NCI-H2227 (cell line): ENCODE data around the gene NTRK3.
"Not testable (repeated sequence)": the region's sequence is repeated elsewhere in the genome, so short reads cannot be mapped to it uniquely, and the experiment has no call there.

Experiments
- DNase-seq: peaks from one replicate; lab custom pipeline; 2025; ENCODE audit not compliant: unreplicated experiment; lab: John Stamatoyannopoulos, UW

Gene NTRK3

GRCh38 chr15:88080616-88081015 is 175.9 kb downstream of the NTRK3 start:
- DNase-seq = no peak

DNA sequence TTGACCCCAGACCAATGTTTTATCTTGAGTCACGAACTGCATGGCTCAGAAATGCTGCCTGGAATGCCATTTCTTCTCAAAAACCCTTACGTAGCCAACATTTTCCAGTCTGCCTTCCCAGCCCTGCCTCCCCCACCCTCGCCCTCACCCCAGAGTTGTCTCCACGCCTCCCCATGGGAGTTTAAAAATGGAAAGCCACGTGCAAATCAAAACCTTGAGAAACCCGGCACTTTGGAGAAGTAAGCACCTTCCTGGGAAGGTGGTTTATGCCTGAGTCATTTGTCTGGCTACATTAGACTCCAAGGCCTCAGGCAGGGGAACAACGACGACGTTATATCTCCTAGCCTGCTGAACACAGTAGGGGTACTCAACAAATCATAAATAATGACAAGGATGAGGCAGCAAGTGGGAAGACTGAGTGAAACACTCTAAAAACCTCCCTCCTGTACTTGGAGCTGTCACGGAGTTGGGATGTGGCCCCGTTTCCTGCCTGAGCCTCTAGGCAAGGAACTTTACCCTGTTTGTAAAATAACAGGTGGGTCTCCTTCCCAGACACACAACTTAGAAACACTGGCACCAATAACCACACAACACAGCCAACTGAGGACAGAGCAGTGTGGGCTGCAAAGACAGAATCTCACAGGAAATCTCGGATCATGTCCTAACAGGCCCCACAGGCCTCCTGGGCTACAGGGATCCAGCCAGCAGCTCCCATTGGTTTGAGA is 179.1 kb downstream of the NTRK3 start:
- DNase-seq = no peak

GRCh38 chr15:88076328-88076727 is 180.2 kb downstream of the NTRK3 start:
- DNase-seq = no peak

GRCh38 chr15:88075102-88075501 is 181.4 kb downstream of the NTRK3 start:
- DNase-seq = no peak

GRCh38 chr15:88074386-88074785 is 182.2 kb downstream of the NTRK3 start:
- DNase-seq = no peak

GRCh38 chr15:88073391-88073691 is 183.2 kb downstream of the NTRK3 start:
- DNase-seq = no peak

- no peak for DNase-seq
These were observed 183.7 kb downstream of the NTRK3 start for GRCh38 chr15:88072598-88073390.

GRCh38 chr15:88072133-88072532 is 184.4 kb downstream of the NTRK3 start:
- not testable (repeated sequence) for DNase-seq

- no peak for DNase-seq
These were observed 185.4 kb downstream of the NTRK3 start for GRCh38 chr15:88071141-88071540.

- no peak for DNase-seq
These were observed 187.0 kb downstream of the NTRK3 start for GRCh38 chr15:88069561-88069960.

DNA sequence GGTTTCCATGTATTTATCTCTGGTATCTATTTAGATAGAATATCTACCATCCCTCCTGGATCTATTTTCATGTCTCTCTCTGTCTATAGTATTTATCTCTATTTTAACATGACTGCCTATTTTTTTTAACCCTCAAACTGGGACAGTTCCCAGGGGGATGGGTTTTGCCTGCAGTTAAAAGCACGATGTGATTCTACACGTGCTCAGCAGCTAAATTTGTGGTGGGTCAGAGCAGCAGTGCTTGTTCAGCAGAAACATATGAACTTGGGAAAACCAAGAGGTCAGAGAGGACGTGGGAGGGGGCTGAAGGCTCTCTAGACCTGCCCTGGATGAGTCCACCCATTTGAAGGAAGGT is 189.2 kb downstream of the NTRK3 start:
- no peak for DNase-seq

GRCh38 chr15:88066636-88067330 is 189.8 kb downstream of the NTRK3 start:
- DNase-seq = no peak

GRCh38 chr15:88061452-88061851 is 195.1 kb downstream of the NTRK3 start:
- no peak for DNase-seq

GRCh38 chr15:88060383-88060782 is 196.2 kb downstream of the NTRK3 start:
- DNase-seq = no peak

- no peak for DNase-seq
These were observed 198.7 kb downstream of the NTRK3 start for GRCh38 chr15:88057836-88058235.

GRCh38 chr15:88049506-88049905 is 207.0 kb downstream of the NTRK3 start:
- DNase-seq = no peak

- DNase-seq = no peak
These were observed 207.8 kb downstream of the NTRK3 start for GRCh38 chr15:88048755-88049154.

DNA sequence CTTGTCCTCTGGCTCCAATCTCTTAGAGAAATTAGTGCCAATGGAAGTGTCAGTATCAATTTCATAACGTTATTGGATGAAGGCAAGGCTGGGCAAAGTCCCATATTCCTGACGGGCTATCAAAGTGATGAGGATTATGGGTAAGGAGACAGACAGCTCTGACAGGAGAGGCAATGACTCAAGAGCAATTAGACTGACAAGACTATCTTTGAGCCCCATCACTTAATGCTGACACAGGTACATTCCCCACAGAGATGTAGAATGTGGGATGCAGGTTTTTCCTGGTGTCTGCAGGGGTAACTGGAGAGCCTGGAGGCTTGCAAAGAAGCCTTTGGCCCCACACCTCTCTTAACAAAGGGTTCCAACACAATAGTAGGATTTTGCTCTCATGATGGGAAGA is 208.3 kb downstream of the NTRK3 start:
- DNase-seq = no peak

GRCh38 chr15:88046576-88047129 is 209.9 kb downstream of the NTRK3 start:
- no peak for DNase-seq

DNA sequence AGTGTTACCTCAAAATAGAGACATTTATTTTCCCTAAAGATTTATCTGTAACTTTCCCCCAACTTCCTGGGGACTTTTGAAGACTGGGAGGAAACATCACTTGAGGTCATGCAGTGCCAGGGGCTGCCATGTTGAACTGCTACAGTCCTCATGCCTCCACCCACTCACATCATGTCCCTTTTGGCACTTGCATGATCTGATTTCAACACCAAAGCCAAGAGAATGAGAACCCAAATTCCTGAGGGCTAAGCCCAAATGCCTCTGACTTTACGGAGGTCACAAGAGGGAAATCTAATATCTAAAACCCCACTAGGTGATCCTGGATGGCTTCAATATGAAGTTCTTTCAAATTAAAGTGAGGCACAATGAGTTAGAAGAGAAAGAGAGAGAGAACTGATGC is 213.1 kb downstream of the NTRK3 start:
- DNase-seq = no peak

GRCh38 chr15:88042047-88042446 is 214.5 kb downstream of the NTRK3 start:
- no peak for DNase-seq

GRCh38 chr15:88040516-88040915 is 216.0 kb downstream of the NTRK3 start:
- DNase-seq = no peak
